Measurements from ENCODE around the gene PRKD2.

The PRKD2 gene

DNA sequence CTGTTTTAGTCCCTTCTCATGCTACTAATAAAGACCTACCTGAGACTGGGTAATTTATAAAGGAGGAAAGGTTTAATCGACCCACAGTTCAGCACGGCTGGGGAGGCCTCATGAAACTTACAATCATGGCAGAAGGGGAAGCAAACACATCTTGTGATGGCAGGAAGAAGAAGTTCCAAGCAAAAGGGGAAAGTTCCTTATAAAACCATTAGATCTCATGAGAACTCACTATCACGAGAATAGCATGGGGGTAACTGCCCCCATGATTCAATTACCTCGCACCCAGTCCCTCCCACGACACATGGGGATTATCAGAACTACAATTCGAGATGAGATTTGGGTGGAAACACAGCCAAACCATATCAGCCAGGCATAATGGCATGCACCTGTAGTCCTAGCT lies 42.3 kb upstream of the PRKD2 start:
- no peak for DNase-seq (ENCODE audit: low read depth)
- no peak overlapping the region for H3K4me3 ChIP-seq (ENCODE audit: control insufficient read depth, low read depth, low read length)
- TF ChIP-seq, protein P1, sequence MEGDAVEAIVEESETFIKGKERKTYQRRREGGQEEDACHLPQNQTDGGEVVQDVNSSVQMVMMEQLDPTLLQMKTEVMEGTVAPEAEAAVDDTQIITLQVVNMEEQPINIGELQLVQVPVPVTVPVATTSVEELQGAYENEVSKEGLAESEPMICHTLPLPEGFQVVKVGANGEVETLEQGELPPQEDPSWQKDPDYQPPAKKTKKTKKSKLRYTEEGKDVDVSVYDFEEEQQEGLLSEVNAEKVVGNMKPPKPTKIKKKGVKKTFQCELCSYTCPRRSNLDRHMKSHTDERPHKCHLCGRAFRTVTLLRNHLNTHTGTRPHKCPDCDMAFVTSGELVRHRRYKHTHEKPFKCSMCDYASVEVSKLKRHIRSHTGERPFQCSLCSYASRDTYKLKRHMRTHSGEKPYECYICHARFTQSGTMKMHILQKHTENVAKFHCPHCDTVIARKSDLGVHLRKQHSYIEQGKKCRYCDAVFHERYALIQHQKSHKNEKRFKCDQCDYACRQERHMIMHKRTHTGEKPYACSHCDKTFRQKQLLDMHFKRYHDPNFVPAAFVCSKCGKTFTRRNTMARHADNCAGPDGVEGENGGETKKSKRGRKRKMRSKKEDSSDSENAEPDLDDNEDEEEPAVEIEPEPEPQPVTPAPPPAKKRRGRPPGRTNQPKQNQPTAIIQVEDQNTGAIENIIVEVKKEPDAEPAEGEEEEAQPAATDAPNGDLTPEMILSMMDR (conservative IDR thresholded peaks at IDR 0.05; ENCODE audit: control insufficient read depth, insufficient read depth, low read depth, low read length): no peak

DNA sequence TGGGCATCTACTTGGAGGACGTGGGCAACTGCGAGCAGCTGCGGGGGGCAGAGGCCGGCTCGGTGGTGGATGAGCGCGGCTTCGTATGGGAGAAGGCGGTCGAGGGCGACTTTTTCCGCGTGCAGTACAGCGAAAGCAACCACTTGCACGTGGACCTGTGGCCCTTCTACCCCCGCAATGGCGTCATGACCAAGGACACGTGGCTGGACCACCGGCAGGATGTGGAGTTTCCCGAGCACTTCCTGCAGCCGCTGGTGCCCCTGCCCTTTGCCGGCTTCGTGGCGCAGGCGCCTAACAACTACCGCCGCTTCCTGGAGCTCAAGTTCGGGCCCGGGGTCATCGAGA lies 39.6 kb upstream of the PRKD2 start:
- H3K4me3 ChIP-seq (ENCODE audit: control insufficient read depth, low read depth, low read length): no peak overlapping the region
- no peak for DNase-seq (ENCODE audit: low read depth)
- TF ChIP-seq, protein P1 (conservative IDR thresholded peaks at IDR 0.05; ENCODE audit: control insufficient read depth, insufficient read depth, low read depth, low read length): no peak

DNA sequence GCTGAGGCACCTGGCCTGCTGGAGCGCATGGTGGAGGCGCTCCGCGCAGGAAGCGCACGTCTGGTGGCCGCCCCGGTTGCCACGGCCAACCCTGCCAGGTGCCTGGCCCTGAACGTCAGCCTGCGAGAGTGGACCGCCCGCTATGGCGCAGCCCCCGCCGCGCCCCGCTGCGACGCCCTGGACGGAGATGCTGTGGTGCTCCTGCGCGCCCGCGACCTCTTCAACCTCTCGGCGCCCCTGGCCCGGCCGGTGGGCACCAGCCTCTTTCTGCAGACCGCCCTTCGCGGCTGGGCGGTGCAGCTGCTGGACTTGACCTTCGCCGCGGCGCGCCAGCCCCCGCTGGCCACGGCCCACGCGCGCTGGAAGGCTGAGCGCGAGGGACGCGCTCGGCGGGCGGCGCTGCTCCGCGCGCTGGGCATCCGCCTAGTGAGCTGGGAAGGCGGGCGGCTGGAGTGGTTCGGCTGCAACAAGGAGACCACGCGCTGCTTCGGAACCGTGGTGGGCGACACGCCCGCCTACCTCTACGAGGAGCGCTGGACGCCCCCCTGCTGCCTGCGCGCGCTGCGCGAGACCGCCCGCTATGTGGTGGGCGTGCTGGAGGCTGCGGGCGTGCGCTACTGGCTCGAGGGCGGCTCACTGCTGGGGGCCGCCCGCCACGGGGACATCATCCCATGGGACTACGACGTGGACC lies 39.1 kb upstream of the PRKD2 start:
- H3K4me3 ChIP-seq (ENCODE audit: control insufficient read depth, low read depth, low read length): no peak overlapping the region
- TF ChIP-seq, protein P1 (conservative IDR thresholded peaks at IDR 0.05; ENCODE audit: control insufficient read depth, insufficient read depth, low read depth, low read length): no peak
- no peak for DNase-seq (ENCODE audit: low read depth)

DNA sequence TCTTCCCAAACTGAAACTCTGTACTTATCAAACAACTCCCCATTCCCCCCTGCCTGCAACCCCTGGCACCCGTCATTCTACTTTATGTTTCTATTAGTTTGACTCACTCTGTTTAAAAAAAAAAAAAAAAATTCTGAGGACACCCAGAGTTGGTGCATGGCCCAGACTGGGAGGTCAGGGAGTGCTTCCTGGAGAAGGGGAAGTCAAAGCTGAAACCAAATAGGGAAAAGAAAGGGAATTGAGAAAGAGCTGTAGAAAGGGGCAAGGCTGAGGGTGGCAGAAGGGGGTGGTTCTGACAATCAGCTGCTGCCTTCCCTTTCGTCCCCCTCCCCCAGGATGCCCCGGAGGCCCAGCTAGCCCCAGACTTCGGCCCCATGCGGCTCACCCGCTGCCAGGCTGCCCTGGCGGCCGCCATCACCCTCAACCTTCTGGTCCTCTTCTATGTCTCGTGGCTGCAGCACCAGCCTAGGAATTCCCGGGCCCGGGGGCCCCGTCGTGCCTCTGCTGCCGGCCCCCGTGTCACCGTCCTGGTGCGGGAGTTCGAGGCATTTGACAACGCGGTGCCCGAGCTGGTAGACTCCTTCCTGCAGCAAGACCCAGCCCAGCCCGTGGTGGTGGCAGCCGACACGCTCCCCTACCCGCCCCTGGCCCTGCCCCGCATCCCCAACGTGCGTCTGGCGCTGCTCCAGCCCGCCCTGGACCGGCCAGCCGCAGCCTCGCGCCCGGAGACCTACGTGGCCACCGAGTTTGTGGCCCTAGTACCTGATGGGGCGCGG lies 38.4 kb upstream of the PRKD2 start:
- DNase-seq (ENCODE audit: low read depth): peak; percentile 73
- TF ChIP-seq, protein P1 (conservative IDR thresholded peaks at IDR 0.05; ENCODE audit: control insufficient read depth, insufficient read depth, low read depth, low read length): no peak

DNA sequence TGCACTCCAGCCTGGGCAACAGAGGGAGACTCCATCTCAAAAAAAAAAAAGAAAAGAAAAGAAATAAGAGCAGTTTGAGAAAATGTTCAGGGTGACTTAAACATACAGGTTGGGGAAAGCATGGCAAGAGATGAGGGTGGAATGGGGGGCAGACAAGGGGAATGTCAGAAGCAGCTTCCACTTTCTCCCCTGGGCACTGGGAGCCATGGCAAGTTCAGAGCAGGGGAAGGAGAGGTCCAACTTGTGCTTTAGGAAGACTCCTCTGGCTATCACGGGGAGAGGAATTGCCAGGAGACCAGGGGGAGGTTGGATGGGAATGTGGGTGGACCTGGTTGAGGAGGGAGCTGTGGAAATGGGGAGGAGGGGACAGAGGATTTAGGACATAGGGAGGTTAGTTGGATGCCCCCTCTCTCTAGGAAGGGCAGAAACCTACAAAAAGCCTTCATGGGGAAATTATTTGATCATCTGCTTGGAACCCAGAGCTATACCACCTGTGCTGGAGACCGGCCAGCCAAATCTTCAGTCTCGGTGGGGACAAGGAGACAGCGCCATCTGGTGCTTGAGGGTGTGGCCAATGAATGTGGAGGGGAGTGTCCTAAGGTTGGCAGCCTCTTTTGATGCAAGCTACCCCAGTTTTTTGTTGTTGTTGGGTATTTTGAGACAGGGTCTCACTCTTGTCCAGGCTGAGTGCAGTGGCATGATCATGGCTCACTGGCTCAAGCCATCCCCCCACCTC lies 36.7 kb upstream of the PRKD2 start:
- TF ChIP-seq, protein P1 (conservative IDR thresholded peaks at IDR 0.05; ENCODE audit: control insufficient read depth, insufficient read depth, low read depth, low read length): peak; percentile 44
- no peak overlapping the region for H3K4me3 ChIP-seq (ENCODE audit: control insufficient read depth, low read depth, low read length)
- peak; percentile 39 for DNase-seq (ENCODE audit: low read depth)

More for the DNA sequence above, 38.4 kb upstream of the PRKD2 start:
- no peak overlapping the region for H3K4me3 ChIP-seq (ENCODE audit: control insufficient read depth, low read depth, low read length)

DNA sequence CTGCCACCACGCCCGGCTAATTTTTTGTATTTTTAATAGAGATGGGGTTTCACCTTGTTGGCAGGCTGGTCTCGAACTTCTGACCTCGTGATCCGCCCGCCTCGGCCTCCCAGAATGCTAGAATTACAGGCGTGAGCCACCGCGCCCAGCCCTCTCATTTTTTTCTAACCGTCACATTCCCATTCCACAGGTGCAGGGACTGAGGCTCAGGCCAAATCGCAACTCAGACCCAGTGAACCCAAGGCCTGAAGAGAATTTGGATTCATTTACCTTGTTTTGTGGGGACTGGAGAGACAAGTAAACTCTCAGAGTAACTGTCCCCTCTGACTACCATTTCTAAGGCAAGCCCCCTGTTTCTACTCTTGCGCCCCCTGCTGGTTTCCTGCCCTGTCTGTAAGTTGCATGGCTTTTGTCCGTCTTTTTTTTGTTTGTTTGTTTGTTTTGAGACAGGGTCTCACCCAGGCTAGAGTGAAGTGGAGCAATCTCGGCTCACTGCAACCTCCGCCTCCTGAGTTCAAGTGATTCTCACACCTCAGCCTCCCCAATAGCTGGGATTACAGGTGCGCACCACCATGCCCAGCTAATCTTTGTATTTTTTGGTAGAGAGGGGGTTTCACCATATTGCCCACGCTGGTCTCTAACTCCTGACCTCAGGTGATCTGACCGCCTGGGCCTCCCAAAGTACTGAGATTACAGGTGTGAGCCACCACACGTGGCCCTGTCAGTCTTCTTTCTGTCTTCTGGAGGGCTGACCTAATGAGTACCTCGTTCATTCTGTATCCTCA lies 31.6 kb upstream of the PRKD2 start:
- TF ChIP-seq, protein P1 (conservative IDR thresholded peaks at IDR 0.05; ENCODE audit: control insufficient read depth, insufficient read depth, low read depth, low read length): peak; percentile 87
- peak; percentile 69 for DNase-seq (ENCODE audit: low read depth)
- H3K4me3 ChIP-seq (ENCODE audit: control insufficient read depth, low read depth, low read length): no peak overlapping the region

Data from fibroblast of mammary gland (primary cell).